Fibroblast of peridontal ligament (primary cell): ENCODE measurements around the gene R3HDM2.

Source experiments
- DNase-seq: peaks from one replicate; pipeline ENCODE4 v3.0.0-alpha.2; 2010; ENCODE audit errors: extremely low read depth

R3HDM2 gene

DNA sequence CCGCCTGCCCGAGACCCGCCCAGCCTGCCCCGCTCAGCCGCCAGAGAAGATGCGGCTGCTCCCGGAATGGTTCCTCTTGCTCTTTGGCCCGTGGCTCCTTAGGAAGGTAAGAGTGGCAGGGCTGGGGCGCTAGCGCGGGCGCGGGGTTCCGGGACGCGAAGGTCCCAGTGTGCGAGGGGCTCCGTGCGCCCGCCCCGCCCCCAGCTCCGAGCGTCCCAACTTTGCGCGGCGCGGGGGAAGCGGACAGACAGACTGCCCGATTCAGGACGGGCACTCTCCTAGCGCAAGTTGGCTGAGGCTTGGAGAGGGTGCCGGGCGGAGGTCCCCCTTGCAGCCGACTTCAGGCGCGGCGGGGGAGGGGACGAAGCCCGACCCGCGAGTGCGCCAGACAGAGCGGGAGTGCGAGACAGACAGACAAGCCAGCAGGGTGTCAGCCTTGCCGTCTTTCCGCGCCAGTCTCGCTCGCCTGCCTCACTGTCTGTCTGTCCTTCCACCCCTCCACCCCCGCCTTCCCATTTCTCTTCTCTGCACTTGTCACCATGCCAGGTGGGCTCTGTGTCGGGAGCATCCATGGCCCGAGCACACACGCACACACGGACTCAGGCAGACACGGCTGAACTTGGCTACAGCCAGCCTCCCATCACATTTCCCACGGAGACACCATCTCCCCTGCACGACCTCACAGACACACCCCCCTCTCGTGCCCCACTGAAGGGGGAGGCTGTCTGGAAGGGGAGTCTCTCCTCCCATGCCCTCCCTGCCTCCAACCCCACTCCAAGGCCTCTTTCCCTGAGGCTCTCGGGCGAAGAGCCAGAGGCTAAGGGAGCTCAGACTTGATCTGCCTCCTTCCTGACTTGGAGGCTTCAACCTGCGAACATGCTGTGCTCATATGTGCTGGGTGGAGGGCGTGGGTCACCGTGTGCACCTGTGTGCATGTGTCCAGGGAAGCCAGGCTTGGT lies 213.6 kb downstream of the R3HDM2 start:
- DNase-seq, result peak; percentile 30

DNA sequence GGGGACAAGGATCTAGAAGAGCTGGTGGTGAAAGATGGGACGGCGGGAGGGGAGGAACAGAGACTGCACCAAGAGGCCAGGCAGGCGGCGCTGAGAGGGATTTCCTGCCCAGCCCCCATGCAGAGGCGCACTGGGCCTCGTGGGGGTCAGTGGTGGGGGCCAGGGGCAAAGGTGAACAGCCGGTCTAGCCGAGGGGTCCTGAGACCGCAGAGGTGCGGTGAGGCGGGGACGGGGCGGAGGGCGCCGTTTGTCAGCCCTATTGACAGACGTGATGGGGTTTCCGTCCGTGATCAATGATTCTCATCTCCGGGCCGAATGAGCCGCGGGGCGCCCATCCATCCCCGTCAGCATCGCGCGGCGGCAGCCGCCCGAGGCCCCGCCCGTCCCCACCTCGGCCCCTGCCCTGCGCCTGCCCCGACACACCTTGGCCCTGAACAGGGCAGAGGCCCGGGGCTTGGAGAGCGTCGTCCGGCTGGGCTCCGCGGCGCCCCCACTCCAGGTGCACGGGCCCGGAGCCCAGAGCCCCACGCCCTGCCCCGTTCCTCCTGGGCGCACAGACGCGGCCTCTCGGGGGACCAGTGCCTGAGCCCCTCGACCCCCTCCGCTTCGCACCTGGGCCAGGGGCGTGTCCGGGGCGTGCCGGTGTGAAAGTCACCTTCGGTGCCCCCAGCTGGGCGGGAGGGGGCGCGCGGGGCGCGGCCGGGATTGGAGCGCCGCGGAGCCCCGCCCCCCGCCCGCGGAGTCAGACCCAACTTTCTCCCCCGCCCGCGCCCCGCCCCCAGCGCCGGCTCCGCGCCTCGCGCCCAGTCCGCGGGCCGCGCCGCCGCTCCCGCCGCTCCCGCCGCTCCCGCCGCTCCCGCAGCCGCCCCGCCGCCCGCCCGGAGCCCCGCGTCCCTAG lies 214.6 kb downstream of the R3HDM2 start, which contains the start of gene NXPH4:
NXPH4 (plus strand) TSS at position 781 of the 898 bp plus-strand sequence. CDS start 176 bp downstream, outside the sequence.
- no peak for DNase-seq

DNA sequence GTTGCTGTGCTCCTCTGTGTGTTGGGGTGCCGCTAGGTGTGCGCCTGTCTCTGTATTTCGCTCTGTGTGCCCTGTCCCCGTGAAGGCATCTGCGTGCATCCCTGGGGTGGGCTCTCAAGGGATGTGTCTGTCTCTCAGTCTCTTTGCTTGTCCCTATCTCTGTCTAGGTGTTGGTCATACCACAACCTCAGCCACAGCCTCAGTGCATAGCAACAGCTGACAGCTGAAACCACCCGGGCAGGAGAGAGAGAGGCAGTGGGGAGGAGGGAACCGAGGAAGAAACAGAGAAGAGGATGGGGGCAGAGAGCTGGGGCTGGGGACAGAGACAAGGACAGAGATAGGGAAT lies 215.2 kb downstream of the R3HDM2 start:
- DNase-seq, result peak; percentile 21

DNA sequence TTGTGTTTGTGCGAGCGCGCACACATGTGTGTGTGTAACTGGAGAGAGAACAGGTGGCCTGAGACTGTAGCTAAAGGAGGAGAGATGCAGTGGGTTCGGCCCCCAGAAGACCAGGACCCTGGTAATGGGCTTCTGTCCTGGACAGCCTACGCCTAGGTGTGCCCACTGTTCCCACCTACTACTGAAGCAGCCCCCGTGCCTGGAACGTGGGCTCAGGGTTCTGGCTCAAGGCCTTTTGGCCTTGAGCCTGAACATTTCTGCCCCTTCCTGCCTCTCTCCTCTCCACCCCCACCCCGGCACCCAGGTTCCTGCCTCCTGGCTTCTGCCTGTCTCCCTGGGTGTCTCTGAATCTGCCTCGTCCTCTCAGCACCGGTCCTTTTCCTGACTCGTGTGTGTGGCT lies 215.8 kb downstream of the R3HDM2 start:
- DNase-seq, result no peak

DNA sequence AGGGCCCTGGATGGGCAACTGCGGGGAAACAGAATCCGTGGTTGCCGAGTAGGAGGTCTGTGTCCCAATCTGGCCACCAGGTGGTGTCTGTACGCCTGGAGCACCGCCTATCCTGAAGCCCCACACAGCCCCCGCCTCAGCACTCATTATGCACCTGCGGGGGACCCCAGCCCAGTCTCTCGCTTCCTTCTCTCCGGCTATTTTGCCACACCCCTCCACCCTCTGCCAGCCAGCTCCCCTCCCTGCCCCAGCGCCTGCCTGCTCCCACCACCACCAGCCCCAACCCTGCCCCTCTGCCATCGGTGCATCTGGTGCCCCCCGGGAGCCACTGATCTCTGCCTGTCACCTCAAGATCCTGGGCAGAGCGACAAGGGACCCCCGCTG lies 216.5 kb downstream of the R3HDM2 start:
- DNase-seq, result peak; percentile 59

DNA sequence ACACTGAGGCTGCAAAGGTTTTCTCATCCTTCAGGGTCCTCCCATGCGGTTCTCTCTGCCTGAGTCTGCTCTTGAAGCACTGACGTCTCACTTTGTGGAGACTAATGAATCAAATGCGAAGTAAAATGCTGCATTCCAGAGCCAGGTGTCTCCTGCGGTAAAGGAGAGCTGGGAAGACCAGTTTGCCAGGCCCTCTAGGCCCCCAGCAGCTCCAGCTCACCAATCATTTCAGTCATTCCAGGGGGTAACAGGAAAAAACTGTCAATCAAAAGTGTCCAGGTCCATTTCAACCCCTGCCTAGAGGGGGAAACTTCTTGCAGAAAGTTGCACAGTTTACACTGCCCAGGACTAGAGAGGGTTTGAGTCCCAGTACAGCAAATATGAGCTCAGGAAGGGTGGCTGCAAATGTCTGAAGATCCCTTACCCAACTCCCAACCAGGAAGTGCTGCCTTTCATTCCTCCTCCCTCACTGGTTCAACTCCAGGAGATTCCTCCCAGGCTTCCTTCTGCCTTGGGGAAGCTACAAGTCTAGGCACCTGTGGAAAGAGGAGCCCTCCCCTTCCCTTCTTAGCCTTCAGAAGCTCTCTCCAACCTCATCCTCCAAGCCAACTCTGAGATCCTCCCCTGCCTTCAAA lies 217.0 kb downstream of the R3HDM2 start:
- no peak for DNase-seq

DNA sequence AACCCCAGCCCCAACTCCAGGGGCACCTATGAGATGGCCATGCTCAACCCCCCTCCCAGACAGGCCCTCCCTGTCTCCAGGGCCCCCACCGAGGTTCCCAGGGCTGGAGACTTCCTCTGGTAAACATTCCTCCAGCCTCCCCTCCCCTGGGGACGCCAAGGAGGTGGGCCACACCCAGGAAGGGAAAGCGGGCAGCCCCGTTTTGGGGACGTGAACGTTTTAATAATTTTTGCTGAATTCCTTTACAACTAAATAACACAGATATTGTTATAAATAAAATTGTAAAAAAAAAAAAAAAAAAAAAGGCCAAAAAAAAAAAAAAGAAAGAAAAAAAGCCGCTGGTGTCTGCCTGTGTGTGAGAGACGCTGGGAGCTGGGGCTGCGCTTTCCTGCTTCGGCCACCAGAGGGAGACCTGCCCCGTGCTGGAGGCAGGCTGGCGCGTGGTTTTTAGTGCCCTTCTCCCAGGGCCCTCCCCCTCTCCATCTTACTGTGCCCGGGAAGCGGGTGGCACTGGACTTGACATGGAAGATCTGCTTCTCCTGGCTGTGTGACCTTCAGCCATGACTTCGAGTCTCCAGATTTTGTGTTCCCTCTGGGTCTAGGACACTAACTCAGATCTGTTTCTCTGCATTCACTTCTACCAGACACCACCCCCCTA lies 217.7 kb downstream of the R3HDM2 start:
- DNase-seq, result peak; percentile 88

DNA sequence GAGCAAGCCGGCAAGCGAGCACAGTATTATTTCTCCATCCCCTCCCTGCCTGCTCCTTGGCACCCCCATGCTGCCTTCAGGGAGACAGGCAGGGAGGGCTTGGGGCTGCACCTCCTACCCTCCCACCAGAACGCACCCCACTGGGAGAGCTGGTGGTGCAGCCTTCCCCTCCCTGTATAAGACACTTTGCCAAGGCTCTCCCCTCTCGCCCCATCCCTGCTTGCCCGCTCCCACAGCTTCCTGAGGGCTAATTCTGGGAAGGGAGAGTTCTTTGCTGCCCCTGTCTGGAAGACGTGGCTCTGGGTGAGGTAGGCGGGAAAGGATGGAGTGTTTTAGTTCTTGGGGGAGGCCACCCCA lies 218.2 kb downstream of the R3HDM2 start:
- DNase-seq, result no peak

DNA sequence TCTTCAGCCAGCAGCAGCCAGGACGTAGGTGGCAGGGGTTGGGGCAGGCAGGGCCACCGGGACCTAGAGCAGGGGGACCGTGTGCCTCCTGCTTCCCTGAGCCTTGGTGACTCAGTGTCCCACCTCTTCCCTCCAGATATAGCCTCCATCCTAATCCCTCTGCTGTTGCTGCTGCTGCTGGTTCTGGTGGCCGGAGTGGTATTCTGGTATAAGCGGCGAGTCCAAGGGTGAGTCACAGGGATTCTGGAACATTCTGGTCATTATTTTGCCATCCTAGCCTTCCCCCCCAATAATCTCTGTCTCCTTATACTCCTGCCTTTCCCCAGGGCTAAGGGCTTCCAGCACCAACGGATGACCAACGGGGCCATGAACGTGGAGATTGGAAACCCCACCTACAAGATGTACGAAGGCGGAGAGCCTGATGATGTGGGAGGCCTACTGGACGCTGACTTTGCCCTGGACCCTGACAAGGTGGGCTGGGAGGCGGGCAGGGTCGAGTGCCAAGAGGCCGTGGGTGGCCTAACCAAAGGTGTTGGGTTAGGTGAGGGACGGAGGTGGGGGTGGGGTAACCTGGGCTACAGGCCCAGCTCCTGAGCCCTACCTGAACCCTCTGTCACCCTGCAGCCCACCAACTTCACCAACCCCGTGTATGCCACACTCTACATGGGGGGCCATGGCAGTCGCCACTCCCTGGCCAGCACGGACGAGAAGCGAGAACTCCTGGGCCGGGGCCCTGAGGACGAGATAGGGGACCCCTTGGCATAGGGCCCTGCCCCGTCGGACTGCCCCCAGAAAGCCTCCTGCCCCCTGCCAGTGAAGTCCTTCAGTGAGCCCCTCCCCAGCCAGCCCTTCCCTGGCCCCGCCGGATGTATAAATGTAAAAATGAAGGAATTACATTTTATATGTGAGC lies 218.8 kb downstream of the R3HDM2 start:
- no peak for DNase-seq

DNA sequence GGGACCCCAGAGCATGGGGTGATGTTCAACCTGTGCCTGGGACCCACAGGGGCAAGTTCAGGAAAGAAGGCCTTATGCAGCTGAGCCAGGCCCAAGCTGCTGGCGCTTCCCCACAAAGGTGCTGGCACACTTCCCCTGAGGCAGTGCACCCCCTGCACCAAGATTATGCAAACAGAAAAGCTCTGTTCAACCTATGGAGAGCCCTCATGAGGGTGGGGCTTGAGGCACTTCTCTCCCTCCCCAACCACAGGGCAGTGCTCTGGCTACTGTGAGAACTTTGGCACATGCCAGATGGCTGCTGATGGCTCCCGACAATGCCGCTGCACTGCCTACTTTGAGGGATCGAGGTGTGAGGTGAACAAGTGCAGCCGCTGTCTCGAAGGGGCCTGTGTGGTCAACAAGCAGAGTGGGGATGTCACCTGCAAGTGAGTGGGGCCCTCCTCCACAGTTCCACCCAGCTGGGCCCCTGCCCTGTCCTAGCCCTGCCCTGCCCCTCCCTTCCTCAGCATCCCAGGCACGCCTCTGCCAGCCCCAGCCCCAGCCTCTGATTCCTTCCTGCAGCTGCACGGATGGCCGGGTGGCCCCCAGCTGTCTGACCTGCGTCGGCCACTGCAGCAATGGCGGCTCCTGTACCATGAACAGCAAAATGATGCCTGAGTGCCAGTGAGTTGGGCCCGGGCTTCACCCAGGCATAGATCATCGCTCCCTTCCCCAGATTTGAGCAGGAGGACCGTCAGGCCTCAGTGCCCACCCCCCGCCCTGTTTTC lies 219.7 kb downstream of the R3HDM2 start:
- DNase-seq, result no peak

DNA sequence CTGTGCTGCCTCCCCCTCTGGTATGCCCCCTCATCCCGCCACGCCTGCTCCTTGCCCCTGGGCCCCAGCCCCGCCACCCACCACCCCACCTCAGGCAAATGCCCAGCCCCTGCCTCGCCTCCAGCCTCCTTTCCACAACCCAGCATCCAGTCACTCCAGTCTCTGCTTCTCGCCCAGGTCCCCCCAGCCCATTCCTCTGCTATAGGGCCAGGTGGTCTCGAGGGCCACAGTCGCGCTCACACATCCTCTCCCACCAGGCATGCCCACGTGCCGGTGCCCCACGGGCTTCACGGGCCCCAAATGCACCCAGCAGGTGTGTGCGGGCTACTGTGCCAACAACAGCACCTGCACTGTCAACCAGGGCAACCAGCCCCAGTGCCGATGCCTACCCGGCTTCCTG lies 220.4 kb downstream of the R3HDM2 start:
- no peak for DNase-seq

DNA sequence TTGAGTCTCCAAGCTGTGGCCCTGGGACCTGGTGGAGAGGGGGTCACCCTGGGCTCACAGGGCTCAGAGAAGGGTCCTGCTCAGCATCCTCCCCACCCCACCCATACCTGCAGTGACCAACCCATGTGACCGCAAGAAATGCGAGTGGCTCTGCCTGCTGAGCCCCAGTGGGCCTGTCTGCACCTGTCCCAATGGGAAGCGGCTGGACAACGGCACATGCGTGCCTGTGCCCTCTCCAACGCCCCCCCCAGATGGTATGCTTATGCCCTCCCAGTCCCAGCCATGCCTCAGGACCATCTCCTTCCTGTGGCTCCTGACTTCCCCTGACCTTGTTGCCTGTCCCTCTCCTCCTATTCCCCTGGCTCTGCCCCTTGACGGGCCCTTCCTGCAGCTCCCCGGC lies 220.9 kb downstream of the R3HDM2 start:
- DNase-seq, result no peak

DNA sequence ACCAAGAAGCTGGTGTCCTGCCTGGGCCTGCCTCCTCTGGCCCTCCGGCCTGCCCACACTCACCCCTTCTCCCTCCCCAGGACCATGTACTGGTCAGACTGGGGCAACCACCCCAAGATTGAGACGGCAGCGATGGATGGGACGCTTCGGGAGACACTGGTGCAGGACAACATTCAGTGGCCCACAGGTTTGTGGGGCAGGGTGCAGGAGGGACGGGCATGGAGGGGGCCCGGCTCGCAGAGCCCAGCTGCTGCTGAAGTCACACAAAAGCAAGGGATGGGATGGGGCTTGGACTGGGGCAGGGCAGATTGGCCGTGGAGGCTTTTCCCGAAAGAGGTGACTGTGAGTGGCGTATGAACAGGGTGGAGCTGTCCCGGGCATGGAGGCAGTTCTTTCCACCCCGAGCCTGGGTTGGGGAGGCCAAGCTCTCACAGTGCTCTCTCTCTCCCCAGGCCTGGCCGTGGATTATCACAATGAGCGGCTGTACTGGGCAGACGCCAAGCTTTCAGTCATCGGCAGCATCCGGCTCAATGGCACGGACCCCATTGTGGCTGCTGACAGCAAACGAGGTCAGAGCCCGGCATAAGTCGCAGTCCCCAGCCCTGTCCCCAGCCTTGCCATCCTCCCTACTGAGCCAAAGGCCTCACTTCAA lies 222.1 kb downstream of the R3HDM2 start:
- no peak for DNase-seq

DNA sequence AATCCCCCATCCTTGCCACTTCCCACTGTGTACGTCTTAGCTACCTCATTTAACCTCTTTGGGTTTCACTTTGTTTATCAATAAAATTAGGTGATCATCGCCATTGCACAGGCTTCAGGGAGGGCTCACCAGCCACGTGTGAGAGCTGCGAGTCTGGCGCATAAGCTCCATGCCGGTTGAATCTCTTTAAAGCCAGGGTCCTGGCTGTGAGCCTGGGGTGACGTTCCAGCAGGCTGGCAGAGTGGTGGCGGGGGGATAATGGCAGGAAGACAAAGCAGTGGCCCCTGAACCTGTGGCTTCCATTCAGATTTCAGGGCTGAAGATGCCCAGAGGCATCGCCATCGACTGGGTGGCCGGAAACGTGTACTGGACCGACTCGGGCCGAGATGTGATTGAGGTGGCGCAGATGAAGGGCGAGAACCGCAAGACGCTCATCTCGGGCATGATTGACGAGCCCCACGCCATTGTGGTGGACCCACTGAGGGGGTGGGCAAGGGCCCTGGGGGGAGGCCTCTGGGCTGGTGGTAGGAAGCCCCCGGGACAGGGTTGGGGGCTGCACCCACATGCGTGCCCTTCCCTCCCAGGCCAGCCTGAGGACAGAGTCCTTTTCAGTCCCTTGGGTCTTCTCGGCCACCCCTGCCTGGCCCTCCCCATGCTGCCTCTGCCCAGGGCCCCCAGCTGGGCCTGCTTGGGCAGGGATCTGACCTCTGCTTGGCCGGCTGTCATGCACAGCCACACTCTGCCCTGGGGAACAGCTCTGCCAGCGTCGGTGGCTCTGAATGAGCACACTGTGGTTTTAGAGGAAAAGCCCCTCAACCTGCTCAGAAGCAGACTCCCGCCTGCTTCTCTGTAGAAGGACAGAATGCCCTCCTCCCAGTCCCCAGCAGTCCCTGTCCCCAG lies 222.9 kb downstream of the R3HDM2 start:
- no peak for DNase-seq

DNA sequence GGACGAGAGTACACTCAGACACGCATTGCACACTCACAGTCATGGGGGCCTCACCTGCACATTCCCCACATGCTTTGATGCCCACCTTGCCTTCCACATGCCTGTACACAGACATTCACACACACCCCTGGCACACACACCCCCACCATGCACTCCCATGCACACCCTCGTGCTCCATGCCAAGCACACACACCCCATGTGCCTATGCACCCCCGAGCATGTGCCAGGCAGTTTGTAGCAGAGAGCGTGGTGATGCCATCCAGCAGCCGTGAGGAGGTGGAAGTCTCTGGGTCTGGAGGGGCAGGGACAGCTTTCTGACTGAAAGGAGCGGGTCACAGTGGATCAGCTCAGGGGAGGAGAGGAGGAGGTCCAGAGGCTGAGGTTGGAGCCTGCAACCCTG lies 224.9 kb downstream of the R3HDM2 start:
- no peak for DNase-seq

DNA sequence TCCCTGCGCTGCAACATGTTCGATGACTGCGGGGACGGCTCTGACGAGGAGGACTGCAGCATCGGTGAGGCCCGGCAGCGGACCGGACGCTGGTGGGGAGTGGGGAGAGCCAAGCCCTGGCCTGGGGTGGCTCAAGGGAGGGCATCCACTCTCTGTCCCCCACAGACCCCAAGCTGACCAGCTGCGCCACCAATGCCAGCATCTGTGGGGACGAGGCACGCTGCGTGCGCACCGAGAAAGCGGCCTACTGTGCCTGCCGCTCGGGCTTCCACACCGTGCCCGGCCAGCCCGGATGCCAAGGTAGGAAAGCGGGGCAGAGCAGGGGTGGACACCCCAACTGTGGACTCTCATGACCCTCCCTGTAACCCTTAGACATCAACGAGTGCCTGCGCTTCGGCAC lies 225.7 kb downstream of the R3HDM2 start:
- no peak for DNase-seq

DNA sequence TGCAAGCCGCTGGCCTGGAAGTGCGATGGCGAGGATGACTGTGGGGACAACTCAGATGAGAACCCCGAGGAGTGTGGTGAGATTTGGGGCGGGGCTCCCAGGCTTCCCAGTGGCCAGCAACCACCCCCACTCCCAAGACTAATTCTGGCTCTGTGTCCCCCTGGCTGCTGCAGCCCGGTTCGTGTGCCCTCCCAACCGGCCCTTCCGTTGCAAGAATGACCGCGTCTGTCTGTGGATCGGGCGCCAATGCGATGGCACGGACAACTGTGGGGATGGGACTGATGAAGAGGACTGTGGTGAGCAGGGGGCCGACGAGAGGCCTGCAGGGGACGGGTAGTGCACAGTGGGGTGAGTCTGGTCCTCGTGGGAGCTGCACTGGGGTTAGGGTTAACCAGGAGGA lies 226.4 kb downstream of the R3HDM2 start:
- no peak for DNase-seq

DNA sequence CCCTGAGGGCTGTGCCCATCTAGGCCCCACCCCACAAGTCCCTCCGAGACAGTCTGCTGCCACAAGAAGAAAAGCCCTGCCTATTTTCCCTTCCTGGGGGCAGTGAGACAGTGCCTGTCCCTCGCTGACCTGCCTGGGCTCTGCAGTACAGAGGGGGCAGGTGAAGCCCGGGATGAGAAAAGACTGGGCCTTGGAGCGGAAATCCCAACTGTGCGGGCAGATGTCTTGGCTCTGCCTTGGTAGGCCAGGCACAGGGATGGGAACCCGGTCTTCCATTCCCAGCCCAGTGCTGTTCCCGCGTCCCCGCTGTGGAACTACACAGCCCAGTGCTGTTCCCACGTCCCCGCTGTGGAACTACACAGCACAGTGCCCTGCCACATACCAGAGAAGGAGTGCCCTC lies 227.1 kb downstream of the R3HDM2 start:
- no peak for DNase-seq
